H1 (cell line): ENCODE results near the gene SPPL2B. TPM values are rescaled to one million over a fixed set of nuclear protein-coding genes. Genes with fewer than 3 reads are reported as not detected.
A peak's percentile ranks its signal among the peaks of the same experiment; 100 is the strongest.

Experiments
- CTCF ChIA-PET: fragments of 300-600 bp; sonication (Branson Sonifier 250); formaldehyde crosslinking; loops from one replicate; lab custom pipeline; 2021; ENCODE audit not compliant: partially characterized antibody; lab: Charles Lee
- POLR2A ChIA-PET: fragments of 300-600 bp; sonication (Branson Sonifier 250); formaldehyde crosslinking; loops from one replicate; lab custom pipeline; 2021; ENCODE audit warnings: inconsistent platforms; ENCODE audit not compliant: partially characterized antibody; lab: Charles Lee
- DNase-seq, 2 experiments: peaks; one replicate each; pipeline versions ENCODE4 v3.0.0 to v3.0.0-alpha.2; 2010 to 2022; ENCODE audit warnings: low spot score in 2 of 2, low read depth in 1 of 2, mixed read lengths in 1 of 2
- FAIRE-seq: peaks from 2 replicates; lab custom pipeline; 2011; peaks lifted over from hg19 to GRCh38; lab: Jason Lieb, UNC
- H2AFZ ChIP-seq: 2 replicates; pipeline ENCODE4 v1.8.1; 2012; ENCODE audit warnings: low read length, inconsistent platforms
- H2AK5ac ChIP-seq: 2 replicates; pipeline ENCODE4 v1.6.1; 2013; ENCODE audit warnings: low read depth, low read length
- H2BK120ac ChIP-seq: replicated peaks from 2 replicates; pipeline ENCODE3; 2013; ENCODE audit warnings: low read depth, low read length, inconsistent platforms
- H2BK12ac ChIP-seq: 2 replicates; pipeline ENCODE4 v1.6.1; 2013; ENCODE audit warnings: low read depth, low read length
- H2BK15ac ChIP-seq: 2 replicates; pipeline ENCODE4 v1.6.1; 2013; ENCODE audit warnings: low read length
- H2BK20ac ChIP-seq: 2 replicates; pipeline ENCODE4 v1.6.1; 2013; ENCODE audit warnings: low read length
- H2BK5ac ChIP-seq: 2 replicates; pipeline ENCODE4 v1.6.1; 2013; ENCODE audit warnings: low read depth, low read length
- H3K14ac ChIP-seq: 2 replicates; pipeline ENCODE4 v1.6.1; 2013; ENCODE audit warnings: inconsistent platforms; ENCODE audit not compliant: insufficient read length
- H3K18ac ChIP-seq: 2 replicates; pipeline ENCODE4 v1.6.1; 2013; ENCODE audit warnings: low read length; ENCODE audit errors: extremely low read depth
- H3K23ac ChIP-seq: 2 replicates; pipeline ENCODE4 v1.6.1; 2013; ENCODE audit warnings: inconsistent platforms; ENCODE audit not compliant: insufficient read length
- H3K23me2 ChIP-seq: 2 replicates; pipeline ENCODE4 v1.6.1; 2013; ENCODE audit warnings: low read depth, low read length
- H3K27ac ChIP-seq: 2 replicates; pipeline ENCODE4 v1.6.1; 2011; ENCODE audit warnings: low read depth, low read length, inconsistent platforms
- H3K27me3 ChIP-seq, 4 experiments: replicated peaks in 1 of 4; 1 replicate in 1 of 4; 2 replicates in 3 of 4; pipeline versions ENCODE4 v1.6.1 to v1.8.1; 2011 to 2013; ENCODE audit warnings: low read length in 3 of 4, mild to moderate bottlenecking in 3 of 4, inconsistent platforms in 2 of 4, mixed read lengths in 2 of 4, moderate library complexity in 1 of 4; ENCODE audit not compliant: control insufficient read depth in 3 of 4, insufficient read depth in 3 of 4; ENCODE audit errors: extremely low read depth in 1 of 4
- H3K36me3 ChIP-seq, 4 experiments: 2 replicates each; pipeline versions ENCODE4 v1.6.1 to v1.8.1; 2011 to 2013; ENCODE audit warnings: mild to moderate bottlenecking in 4 of 4, low read length in 3 of 4, moderate library complexity in 2 of 4, control low read depth in 1 of 4, inconsistent platforms in 1 of 4; ENCODE audit not compliant: insufficient read depth in 4 of 4, control insufficient read depth in 2 of 4
- H3K4ac ChIP-seq: replicated peaks from 2 replicates; pipeline ENCODE3; 2013; ENCODE audit warnings: low read length, low read depth, mixed read lengths, inconsistent platforms; ENCODE audit not compliant: insufficient read length
- H3K4me1 ChIP-seq, 4 experiments: replicated peaks in 1 of 4; 1 replicate in 1 of 4; 2 replicates in 3 of 4; pipeline versions ENCODE4 v1.6.1 to v1.8.1; 2011 to 2013; ENCODE audit warnings: low read length in 3 of 4, inconsistent platforms in 2 of 4, mixed read lengths in 1 of 4; ENCODE audit not compliant: insufficient read depth in 4 of 4, control insufficient read depth in 3 of 4
- H3K4me2 ChIP-seq, 2 experiments: 2 replicates each; pipeline versions ENCODE4 v1.6.1 to v1.8.1; 2011 to 2013; ENCODE audit warnings: low read depth in 2 of 2, low read length in 2 of 2, control low read depth in 1 of 2, inconsistent platforms in 1 of 2, mild to moderate bottlenecking in 1 of 2; ENCODE audit not compliant: insufficient read depth in 1 of 2
- H3K4me3 ChIP-seq, 4 experiments: fragments of 200-600, 300-600 bp in 1 of 4; sonication (generic), shearing (Covaris generic), sonication (Bioruptor Twin) in 1 of 4; 2 replicates each; pipeline versions ENCODE4 v1.5.1 to v1.8.1; 2011 to 2016; ENCODE audit warnings: low read length in 4 of 4, low read depth in 3 of 4, control low read depth in 2 of 4, inconsistent platforms in 2 of 4, mild to moderate bottlenecking in 2 of 4, mixed read lengths in 1 of 4, moderate library complexity in 1 of 4; ENCODE audit not compliant: insufficient read depth in 2 of 4; ENCODE audit errors: extremely low read depth in 1 of 4
- H3K56ac ChIP-seq: replicated peaks from 2 replicates; pipeline ENCODE3; 2013; ENCODE audit warnings: low read depth, mild to moderate bottlenecking, mixed read lengths, low read length, inconsistent platforms; ENCODE audit not compliant: insufficient read length
- H3K79me1 ChIP-seq: 2 replicates; pipeline ENCODE4 v1.6.1; 2013; ENCODE audit warnings: low read depth, low read length, control low read depth
- H3K79me2 ChIP-seq, 2 experiments: 2 replicates each; pipeline versions ENCODE4 v1.6.1 to v1.8.1; 2012 to 2013; ENCODE audit warnings: low read length in 2 of 2, mild to moderate bottlenecking in 2 of 2, inconsistent platforms in 1 of 2; ENCODE audit not compliant: insufficient read depth in 2 of 2, control insufficient read depth in 1 of 2
- H3K9ac ChIP-seq, 4 experiments: replicated peaks in 1 of 4; 1 replicate in 1 of 4; 2 replicates in 3 of 4; pipeline versions ENCODE4 v1.6.1 to v1.8.1; 2011 to 2013; ENCODE audit warnings: low read depth in 3 of 4, low read length in 3 of 4, control low read depth in 2 of 4, mild to moderate bottlenecking in 2 of 4, moderate library complexity in 2 of 4, inconsistent platforms in 1 of 4; ENCODE audit errors: extremely low read depth in 1 of 4
- H3K9me3 ChIP-seq, 2 experiments: 2 replicates each; pipeline versions ENCODE4 v1.6.1 to v1.8.1; 2012 to 2013; ENCODE audit warnings: mild to moderate bottlenecking in 2 of 2, moderate library complexity in 2 of 2, control low read depth in 1 of 2, inconsistent platforms in 1 of 2, low read depth in 1 of 2, low read length in 1 of 2, mixed read lengths in 1 of 2; ENCODE audit not compliant: insufficient read depth in 2 of 2
- H4K20me1 ChIP-seq, 2 experiments: replicated peaks in 1 of 2; 2 replicates each; pipeline versions ENCODE3 to v1.8.1; 2011 to 2013; ENCODE audit warnings: inconsistent platforms in 2 of 2, low read length in 2 of 2, mild to moderate bottlenecking in 1 of 2; ENCODE audit not compliant: insufficient read depth in 2 of 2, control insufficient read depth in 1 of 2
- H4K5ac ChIP-seq: 2 replicates; pipeline ENCODE4 v1.6.1; 2013; ENCODE audit warnings: low read length, low read depth, mixed read lengths, inconsistent platforms; ENCODE audit not compliant: insufficient read length
- H4K8ac ChIP-seq: 2 replicates; pipeline ENCODE4 v1.8.0; 2013; ENCODE audit warnings: mild to moderate bottlenecking, moderate library complexity, low read length, inconsistent platforms; ENCODE audit not compliant: insufficient read depth; ENCODE audit errors: extremely low read depth
- H4K91ac ChIP-seq: replicated peaks from 2 replicates; pipeline ENCODE3; 2013; ENCODE audit warnings: low read length, mixed read lengths, inconsistent platforms; ENCODE audit not compliant: insufficient read length
- CREB1 ChIP-seq: IDR thresholded peaks from 2 replicates; pipeline ENCODE4 v1.6.1; 2012; ENCODE audit warnings: inconsistent platforms
- JUND ChIP-seq: IDR thresholded peaks from 2 replicates; pipeline ENCODE4 v1.6.1; 2011; ENCODE audit warnings: mild to moderate bottlenecking, improper control_type of control experiment, low read length
- POLR2A ChIP-seq, 2 experiments: IDR thresholded peaks; 1 replicate in 1 of 2; 2 replicates in 1 of 2; pipeline ENCODE4 v1.6.1; 2011; ENCODE audit warnings: low read depth in 2 of 2, low read length in 2 of 2, mild to moderate bottlenecking in 2 of 2; ENCODE audit errors: control extremely low read depth in 1 of 2
- RBBP5 ChIP-seq: IDR thresholded peaks from 2 replicates; pipeline ENCODE4 v1.7.1; 2012; ENCODE audit warnings: low read depth, mild to moderate bottlenecking, inconsistent platforms, low read length, moderate library complexity, borderline replicate concordance
- RXRA ChIP-seq: IDR thresholded peaks from 2 replicates; pipeline ENCODE4 v1.6.1; 2011; ENCODE audit warnings: low read depth, mild to moderate bottlenecking, low read length, moderate library complexity; ENCODE audit not compliant: insufficient read depth
- SIN3A ChIP-seq, 2 experiments: IDR thresholded peaks in 1 of 2; conservative IDR thresholded peaks in 1 of 2; 2 replicates each; pipeline ENCODE4 v1.6.1; 2011 to 2012; ENCODE audit warnings: low read length in 2 of 2, improper control_type of control experiment in 1 of 2, low read depth in 1 of 2, mild to moderate bottlenecking in 1 of 2
- WGBS, 2 experiments: shearing (Covaris generic) in 1 of 2; methylation state at CpG; one replicate each; pipeline versions ENCODE4 v1.1.6 to v1.1.7; 2013 to 2015; ENCODE audit warnings: low lambda C conversion rate in 2 of 2, mixed read lengths in 2 of 2, inconsistent platforms in 1 of 2, low coverage in 1 of 2, missing lambda C conversion rate in 1 of 2; ENCODE audit not compliant: insufficient replicate concordance in 2 of 2, insufficient coverage in 1 of 2, insufficient read length in 1 of 2; ENCODE audit errors: extremely low coverage in 1 of 2, missing lambda C conversion rate in 1 of 2; 5-methylcytosine and 5-hydroxymethylcytosine counted together
- polyA plus RNA-seq, 7 experiments: library from polyadenylated mRNA; depleted of rRNA in 3 of 7; stranded (reverse) in 5 of 7; unstranded in 2 of 7; fragments of >200 nt in 5 of 7; fragments of 200-250 nt in 2 of 7; gene quantifications; 1 replicate in 5 of 7; 2 replicates in 1 of 7; 4 replicates in 1 of 7; pipeline versions ENCODE4 v1.2.1 to v1.2.3, GENCODE V29; 2011 to 2013; ENCODE audit warnings: missing spikeins in 2 of 7, mixed read lengths in 2 of 7
- total RNA-seq: library from RNA; stranded (reverse); fragmentation: NEBNext Ultra II Directional; extraction: Animal tissue kit (Norgen Biotek cat#: 25700); gene quantifications from 2 replicates; pipeline ENCODE4 v1.2.1, GENCODE V29; 2021
- TF ChIP-seq, protein P1 (sequence below): IDR thresholded peaks from 2 replicates; pipeline ENCODE4 v1.6.1; 2012; ENCODE audit warnings: inconsistent platforms

SPPL2B gene
- total and polyA plus RNA-seq, 2 of the 8 experiments (the other 6 are each of a cell fraction or from before 2014, with no cell fraction given), result 34.8 to 55.7 TPM

- 40% methylated on average over 47 of the region's 62 CpGs; no CpG with 5 or more reads in 1 of the 2 experiments for WGBS, 2 experiments
- peaks cover 0 to 30% (median 19%) of the 10 kb centered on the region in 4 experiments; a peak in 6 of 7 replicates for H3K27me3 ChIP-seq
- peak overlapping the region; percentile 61; the same call in 1 of the 2 replicates for H2BK20ac ChIP-seq
- peak overlapping the region; percentile 66 for H4K91ac ChIP-seq
- H2AK5ac ChIP-seq, result no peak overlapping the region
- TF ChIP-seq SIN3A (conservative IDR thresholded peaks at IDR 0.05 in 1 of 2, IDR thresholded peaks at IDR 0.05 in 1 of 2; ENCODE audit: low read depth in 1 of 2, low read length in 2 of 2), result peak in 1 of 2 experiments; percentile 42; a peak in 1 of 4 replicates
- no peak for TF ChIP-seq RXRA
- TF ChIP-seq CREB1, result peak; percentile 70
- TF ChIP-seq JUND, result peak; percentile 87
- TF ChIP-seq, protein P1, sequence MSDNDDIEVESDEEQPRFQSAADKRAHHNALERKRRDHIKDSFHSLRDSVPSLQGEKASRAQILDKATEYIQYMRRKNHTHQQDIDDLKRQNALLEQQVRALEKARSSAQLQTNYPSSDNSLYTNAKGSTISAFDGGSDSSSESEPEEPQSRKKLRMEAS, result peak; percentile 57
- TF ChIP-seq POLR2A (IDR thresholded peaks at IDR 0.05; ENCODE audit: control extremely low read depth in 1 of 2, low read depth in 2 of 2, low read length in 2 of 2), result no peak
- TF ChIP-seq RBBP5, result 0 out of 2 replicates have a peak, but pooled peaks have one; percentile 35
- no peak overlapping the region for H3K23ac ChIP-seq
- H3K9me3 ChIP-seq, result no peaks in the 10 kb centered on the region
- POLR2A ChIA-PET, result interaction anchor here (0.6 to 1.9 kb wide), 13 partner anchors 8 to 64 kb away, joined by 3 to 7 read pairs (median 3); partner anchors contain the start of gene PEAK3
- peak overlapping the region; percentile 24 to 90; a peak in 3 of 4 replicates for H3K4me2 ChIP-seq
- peak overlapping the region in 3 of 4 experiments; percentile 29 to 54 (median 32); a peak in 5 of 8 replicates for H3K4me3 ChIP-seq
- no peaks in the 10 kb centered on the region; the same call in 1 of the 2 replicates for H3K23me2 ChIP-seq
- no peak overlapping the region for H3K27ac ChIP-seq
- peaks cover 0 to 4% of the 10 kb centered on the region in 2 experiments for H4K20me1 ChIP-seq
- no peaks in the 10 kb centered on the region for H3K79me2 ChIP-seq
- no peak overlapping the region for H2BK120ac ChIP-seq
- no peak overlapping the region for H4K5ac ChIP-seq
- H4K8ac ChIP-seq, result 0 out of 2 replicates have a peak overlapping the region, but pooled peaks have one; percentile 75
- peak overlapping the region; percentile 55; the same call in 1 of the 2 replicates for H2BK5ac ChIP-seq
- no peak overlapping the region for H2BK15ac ChIP-seq
- H3K4me1 ChIP-seq, result peaks cover 0 to 12% (median 8%) of the 10 kb centered on the region in 4 experiments; a peak in 5 of 7 replicates
- no peaks in the 10 kb centered on the region for H3K79me1 ChIP-seq
- peak overlapping the region; percentile 19 for H3K56ac ChIP-seq
- H3K4ac ChIP-seq, result no peak overlapping the region
- CTCF ChIA-PET, result interaction anchor here (0.6 to 2.1 kb wide), 9 partner anchors 9 to 448 kb away, joined by 3 to 11 read pairs (median 4); no protein-coding TSS in a partner anchor
- no peak overlapping the region; the same call in 1 of the 2 replicates for H3K18ac ChIP-seq
- no peak overlapping the region for H2AFZ ChIP-seq
- H2BK12ac ChIP-seq, result peak overlapping the region; percentile 27; the same call in 1 of the 2 replicates
- H3K9ac ChIP-seq, result no peak overlapping the region
- FAIRE-seq, result no peak
- H3K36me3 ChIP-seq, result no peaks in the 10 kb centered on the region
- no peak overlapping the region for H3K14ac ChIP-seq
- DNase-seq, result peak in 1 of 2 experiments; percentile 79
These were observed 25.9 kb upstream of the SPPL2B start for GRCh38 chr19:2302319-2303210.
